Heart left ventricle (tissue), 13 donors: ENCODE data around the gene ODAD4.

Source experiments
- POLR2A ChIP-seq, 2 donors: fragments of 450-650 bp; IDR thresholded peaks; one replicate each; pipeline ENCODE4 v1.6.1; 2017; ENCODE audit warnings: antibody characterized with exemption in 2 of 2, mild to moderate bottlenecking in 2 of 2, moderate library complexity in 2 of 2
- TF ChIP-seq, protein P1 (sequence below), 12 donors: fragments of 200-600 bp; sonication (generic) in 4 of 12; IDR thresholded peaks; one replicate each; pipeline versions ENCODE4 v1.5.0 to v1.8.0; 2018 to 2022; ENCODE audit warnings: antibody characterized with exemption in 12 of 12, mild to moderate bottlenecking in 5 of 12
- donor health status: ischemic (EF 13 %, LVEDD 7.1; RV severe dilation, severe dysfunction).
- donor health status: DM: no; HTN: yes; CAD: no.
- donor health status: DM: no; HTN: no; CAD: no.
- donor health status: ischemic (EF 25% LVEDD 6.9; RV normal size, moderate dysfunction).
- donor health status: ischemic (EF 25% LVEDD 5.7; RV mildly dilated, moderate dysfunction).
- donor health status: ischemic (EF 35%, LVEDD 5.7; RV mildly dilated, moderate dysfunction).
- donor health status: nonischemic (EF 11% LVEDD 7.7; RV severe dilation, severe dysfunction).
- donor health status: DM: yes; HTN: yes; CAD: no.
- donor health status: PGD.
- donor health status: ischemic (EF 29% LVEDD 5.4; RV normal size, mild dysfunction).
- donor health status: nonischemic (EF 23%, LVEDD 6.1; RV moderate dilation, normal function).

GRCh38 chr17:41939044-41939692 lies 8.8 kb downstream of the ODAD4 start:
- TF ChIP-seq, protein P1, sequence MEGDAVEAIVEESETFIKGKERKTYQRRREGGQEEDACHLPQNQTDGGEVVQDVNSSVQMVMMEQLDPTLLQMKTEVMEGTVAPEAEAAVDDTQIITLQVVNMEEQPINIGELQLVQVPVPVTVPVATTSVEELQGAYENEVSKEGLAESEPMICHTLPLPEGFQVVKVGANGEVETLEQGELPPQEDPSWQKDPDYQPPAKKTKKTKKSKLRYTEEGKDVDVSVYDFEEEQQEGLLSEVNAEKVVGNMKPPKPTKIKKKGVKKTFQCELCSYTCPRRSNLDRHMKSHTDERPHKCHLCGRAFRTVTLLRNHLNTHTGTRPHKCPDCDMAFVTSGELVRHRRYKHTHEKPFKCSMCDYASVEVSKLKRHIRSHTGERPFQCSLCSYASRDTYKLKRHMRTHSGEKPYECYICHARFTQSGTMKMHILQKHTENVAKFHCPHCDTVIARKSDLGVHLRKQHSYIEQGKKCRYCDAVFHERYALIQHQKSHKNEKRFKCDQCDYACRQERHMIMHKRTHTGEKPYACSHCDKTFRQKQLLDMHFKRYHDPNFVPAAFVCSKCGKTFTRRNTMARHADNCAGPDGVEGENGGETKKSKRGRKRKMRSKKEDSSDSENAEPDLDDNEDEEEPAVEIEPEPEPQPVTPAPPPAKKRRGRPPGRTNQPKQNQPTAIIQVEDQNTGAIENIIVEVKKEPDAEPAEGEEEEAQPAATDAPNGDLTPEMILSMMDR (IDR thresholded peaks at IDR 0.05) = no peak
- TF ChIP-seq POLR2A (IDR thresholded peaks at IDR 0.05) = no peak
